CD14-positive monocyte (primary cell): ENCODE measurements around the gene NGDN. TPM values are rescaled to one million over a fixed set of nuclear protein-coding genes. Genes with fewer than 3 reads are reported as not detected.

ENCODE experiments used
- DNase-seq, 3 donors: peaks; one replicate each; pipeline ENCODE4 v3.0.0-alpha.2; 2011 to 2022
- H2AFZ ChIP-seq: 2 replicates; pipeline ENCODE4 v1.6.0; 2012; ENCODE audit warnings: mild to moderate bottlenecking, low read depth, low read length, inconsistent platforms; ENCODE audit not compliant: insufficient read depth, poor library complexity, severe bottlenecking
- H3K27ac ChIP-seq, 2 donors: 1 replicate in 1 of 2; 2 replicates in 1 of 2; pipeline ENCODE4 v1.5.1; 2012 to 2013; ENCODE audit warnings: low read length in 2 of 2, control low read depth in 1 of 2, inconsistent platforms in 1 of 2, low read depth in 1 of 2, mild to moderate bottlenecking in 1 of 2
- H3K27me3 ChIP-seq, 2 donors: one replicate each; pipeline versions ENCODE4 v1.6.0 to v1.6.1; 2011 to 2013; ENCODE audit warnings: low read length in 2 of 2; ENCODE audit not compliant: control insufficient read depth in 2 of 2, insufficient read depth in 2 of 2
- H3K36me3 ChIP-seq, 2 donors: replicated peaks in 1 of 2; 1 replicate in 1 of 2; 2 replicates in 1 of 2; pipeline versions ENCODE4 v1.5.1 to v1.6.1; 2012 to 2013; ENCODE audit warnings: low read length in 2 of 2, control low read depth in 1 of 2, inconsistent platforms in 1 of 2, mild to moderate bottlenecking in 1 of 2; ENCODE audit not compliant: insufficient read depth in 2 of 2, control insufficient read depth in 1 of 2
- H3K4me1 ChIP-seq, 2 donors: 1 replicate in 1 of 2; 2 replicates in 1 of 2; pipeline versions ENCODE4 v1.5.1 to v1.6.1; 2012 to 2013; ENCODE audit warnings: low read length in 2 of 2, control low read depth in 1 of 2, inconsistent platforms in 1 of 2, mild to moderate bottlenecking in 1 of 2, moderate library complexity in 1 of 2; ENCODE audit not compliant: insufficient read depth in 2 of 2, control insufficient read depth in 1 of 2
- H3K4me2 ChIP-seq: replicated peaks from 2 replicates; pipeline ENCODE3; 2012; ENCODE audit warnings: low read length, moderate library complexity, mild to moderate bottlenecking; ENCODE audit not compliant: poor library complexity, severe bottlenecking; ENCODE audit errors: extremely low read depth
- H3K4me3 ChIP-seq, 3 experiments: fragments of 200-600 bp in 1 of 3; sonication (generic) in 1 of 3; replicated peaks in 1 of 3; 1 replicate in 2 of 3; 2 replicates in 1 of 3; pipeline ENCODE4 v1.5.1; 2011 to 2013; ENCODE audit warnings: low read length in 3 of 3, mild to moderate bottlenecking in 3 of 3, control low read depth in 2 of 3, low read depth in 2 of 3, inconsistent platforms in 1 of 3, moderate library complexity in 1 of 3
- H3K79me2 ChIP-seq: 2 replicates; pipeline ENCODE4 v1.6.0; 2012; ENCODE audit warnings: mild to moderate bottlenecking, control low read depth, inconsistent platforms, low read length, moderate library complexity; ENCODE audit not compliant: insufficient read depth
- H3K9ac ChIP-seq: 2 replicates; pipeline ENCODE4 v1.6.0; 2017; ENCODE audit warnings: low read length, mild to moderate bottlenecking; ENCODE audit not compliant: insufficient read depth, poor library complexity, severe bottlenecking
- H3K9me3 ChIP-seq, 2 donors: replicated peaks in 1 of 2; 1 replicate in 1 of 2; 2 replicates in 1 of 2; pipeline versions ENCODE4 v1.5.1 to v1.6.1; 2012 to 2013; ENCODE audit warnings: low read length in 2 of 2, control low read depth in 1 of 2; ENCODE audit not compliant: control insufficient read depth in 1 of 2, insufficient read depth in 1 of 2
- H4K20me1 ChIP-seq: 2 replicates; pipeline ENCODE4 v1.6.0; 2012; ENCODE audit warnings: mild to moderate bottlenecking, low read length, control low read depth, moderate library complexity; ENCODE audit not compliant: insufficient read depth
- H3K27ac Mint-ChIP-seq, 7 donors: one replicate each; pipeline ENCODE4 v1.8.0; 2020; ENCODE audit warnings: mild to moderate bottlenecking in 7 of 7, mixed read lengths in 7 of 7, moderate library complexity in 6 of 7, inconsistent platforms in 2 of 7
- H3K27me3 Mint-ChIP-seq, 3 donors: one replicate each; pipeline ENCODE4 v1.8.0; 2021 to 2022; ENCODE audit warnings: low read depth in 3 of 3, mild to moderate bottlenecking in 3 of 3, mixed read lengths in 3 of 3, moderate library complexity in 3 of 3, inconsistent platforms in 1 of 3
- H3K36me3 Mint-ChIP-seq, 2 donors: one replicate each; pipeline ENCODE4 v1.8.0; 2020; ENCODE audit warnings: mixed read lengths in 2 of 2, inconsistent platforms in 1 of 2, mild to moderate bottlenecking in 1 of 2
- H3K4me1 Mint-ChIP-seq: one replicate; pipeline ENCODE4 v1.8.0; 2020; ENCODE audit warnings: mild to moderate bottlenecking, mixed read lengths
- H3K4me3 Mint-ChIP-seq, 2 donors: one replicate each; pipeline ENCODE4 v1.8.0; 2020; ENCODE audit warnings: mild to moderate bottlenecking in 2 of 2, mixed read lengths in 2 of 2, moderate library complexity in 1 of 2
- H3K9me3 Mint-ChIP-seq, 7 donors: one replicate each; pipeline ENCODE4 v1.8.0; 2020 to 2022; ENCODE audit warnings: mixed read lengths in 7 of 7, mild to moderate bottlenecking in 6 of 7, moderate library complexity in 6 of 7, inconsistent platforms in 2 of 7
- CTCF ChIP-seq: fragments of 200-600 bp; IDR thresholded peaks from one replicate; pipeline ENCODE4 v1.8.0; 2022; ENCODE audit warnings: antibody characterized with exemption, mild to moderate bottlenecking
- WGBS: methylation state at CpG from one replicate; pipeline ENCODE4 v1.1.5; 2013; ENCODE audit warnings: missing lambda C conversion rate; ENCODE audit not compliant: insufficient coverage; 5-methylcytosine and 5-hydroxymethylcytosine counted together
- intact Hi-C, 2 donors: fragments of 100-400 bp; cut with micrococcal nuclease; formaldehyde crosslinking; loops; one replicate each; pipeline versions ENCODE4 v1.15.0 to v1.15.1; 2023
- polyA plus RNA-seq, 3 donors: library from polyadenylated mRNA; depleted of rRNA in 1 of 3; unstranded in 2 of 3; stranded (reverse) in 1 of 3; fragments of 300-500 nt in 2 of 3; fragments of >200 nt in 1 of 3; fragmentation: Illumina TruSeq in 2 of 3; gene quantifications; 1 replicate in 2 of 3; 2 replicates in 1 of 3; pipeline ENCODE4 v1.2.3, GENCODE V29; 2012 to 2021

NGDN gene
- polyA plus RNA-seq, 3 donors = 22.7 to 44.5 (median 26.8) TPM

DNA sequence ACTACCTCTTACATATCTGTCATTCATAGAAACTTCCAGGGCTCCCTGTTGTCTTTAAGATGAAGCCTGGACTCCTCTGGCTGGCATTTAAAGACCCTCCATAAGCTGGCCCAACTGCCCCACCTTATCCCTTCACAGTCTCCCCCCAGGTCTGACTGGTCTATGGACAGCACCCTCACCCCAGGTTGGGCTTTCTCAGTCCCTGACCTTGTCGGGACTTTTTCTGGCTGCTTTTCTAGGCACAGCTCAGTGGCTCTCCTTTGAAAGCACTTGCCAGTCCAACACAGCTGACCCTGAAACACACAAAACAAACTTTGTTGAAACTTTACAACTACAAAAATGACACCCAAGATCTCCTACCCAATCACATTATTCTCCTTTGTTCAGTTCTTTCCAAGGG is 20.2 kb upstream of the NGDN start:
- Histone ChIP-seq H3K4me3 (no peak overlapping the region), H2AFZ (no peak overlapping the region), H3K4me1 (no peaks in the 10 kb centered on the region), H4K20me1 (no peaks in the 10 kb centered on the region), H3K9me3 (no peaks in the 10 kb centered on the region), H3K79me2 (no peaks in the 10 kb centered on the region), H3K27me3 (peaks cover 0 to 2% of the 10 kb centered on the region in 2 donors), H3K27ac (no peak overlapping the region), H3K9ac (no peak overlapping the region), H3K4me2 (no peak overlapping the region), H3K36me3 (no peaks in the 10 kb centered on the region)
- DNase-seq = no peak
- H3K4me3 Mint-ChIP-seq = no peak overlapping the region
- no peaks in the 10 kb centered on the region for H3K4me1 Mint-ChIP-seq
- H3K27me3 Mint-ChIP-seq = peaks cover 8 to 11% (median 9%) of the 10 kb centered on the region in 3 donors
- intact Hi-C loops = no loop called here
- H3K36me3 Mint-ChIP-seq = no peaks in the 10 kb centered on the region
- no peaks in the 10 kb centered on the region for H3K9me3 Mint-ChIP-seq
- no peak for TF ChIP-seq CTCF
- 100% methylated on average over 1 of the region's 1 CpG for WGBS
- no peak overlapping the region for H3K27ac Mint-ChIP-seq

GRCh38 chr14:23450379-23450778 is 19.1 kb upstream of the NGDN start:
- Mint-ChIP-seq H3K9me3 (no peaks in the 10 kb centered on the region), H3K36me3 (no peaks in the 10 kb centered on the region), H3K27ac (no peak overlapping the region), H3K4me1 (no peaks in the 10 kb centered on the region), H3K4me3 (no peak overlapping the region), H3K27me3 (peaks cover 11 to 16% (median 11%) of the 10 kb centered on the region in 3 donors)
- Histone ChIP-seq H4K20me1 (no peaks in the 10 kb centered on the region), H3K4me1 (no peaks in the 10 kb centered on the region), H3K27ac (no peak overlapping the region), H3K4me2 (no peak overlapping the region), H2AFZ (no peak overlapping the region), H3K9me3 (no peaks in the 10 kb centered on the region), H3K4me3 (no peak overlapping the region), H3K27me3 (peaks cover 0 to 2% of the 10 kb centered on the region in 2 donors), H3K9ac (no peak overlapping the region), H3K79me2 (no peaks in the 10 kb centered on the region), H3K36me3 (no peaks in the 10 kb centered on the region)
- no peak for DNase-seq
- no peak for TF ChIP-seq CTCF
- WGBS = 67% methylated on average over 1 of the region's 2 CpGs
- intact Hi-C loops = no loop called here
